ENCODE data around the gene CSTA. TPM values are rescaled to one million over a fixed set of nuclear protein-coding genes. Genes with fewer than 3 reads are reported as not detected.

CSTA gene
- total and polyA plus RNA-seq, 4 donors, result 6.5 to 52.5 (median 31.4) TPM

DNA sequence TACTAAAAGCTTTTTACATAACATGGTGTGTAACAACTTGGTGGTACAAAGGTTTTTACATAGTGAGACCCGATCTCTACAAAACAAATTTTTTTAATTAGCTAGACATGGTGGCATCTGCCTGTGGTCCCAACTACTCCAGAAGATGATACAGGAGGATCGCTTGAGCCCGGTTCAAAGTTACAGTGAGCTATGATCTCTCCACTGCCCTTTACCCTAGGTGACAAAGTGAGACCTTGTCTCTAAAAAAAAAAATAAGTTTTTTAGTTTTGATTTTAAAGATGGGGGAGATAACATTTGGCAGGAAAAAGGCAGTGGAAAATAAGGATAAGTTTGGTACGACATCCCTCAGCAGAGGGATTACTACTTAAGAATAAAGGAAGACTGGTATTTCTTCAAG, 64.8 kb downstream of the CSTA start:
- TF ChIP-seq, protein P1, sequence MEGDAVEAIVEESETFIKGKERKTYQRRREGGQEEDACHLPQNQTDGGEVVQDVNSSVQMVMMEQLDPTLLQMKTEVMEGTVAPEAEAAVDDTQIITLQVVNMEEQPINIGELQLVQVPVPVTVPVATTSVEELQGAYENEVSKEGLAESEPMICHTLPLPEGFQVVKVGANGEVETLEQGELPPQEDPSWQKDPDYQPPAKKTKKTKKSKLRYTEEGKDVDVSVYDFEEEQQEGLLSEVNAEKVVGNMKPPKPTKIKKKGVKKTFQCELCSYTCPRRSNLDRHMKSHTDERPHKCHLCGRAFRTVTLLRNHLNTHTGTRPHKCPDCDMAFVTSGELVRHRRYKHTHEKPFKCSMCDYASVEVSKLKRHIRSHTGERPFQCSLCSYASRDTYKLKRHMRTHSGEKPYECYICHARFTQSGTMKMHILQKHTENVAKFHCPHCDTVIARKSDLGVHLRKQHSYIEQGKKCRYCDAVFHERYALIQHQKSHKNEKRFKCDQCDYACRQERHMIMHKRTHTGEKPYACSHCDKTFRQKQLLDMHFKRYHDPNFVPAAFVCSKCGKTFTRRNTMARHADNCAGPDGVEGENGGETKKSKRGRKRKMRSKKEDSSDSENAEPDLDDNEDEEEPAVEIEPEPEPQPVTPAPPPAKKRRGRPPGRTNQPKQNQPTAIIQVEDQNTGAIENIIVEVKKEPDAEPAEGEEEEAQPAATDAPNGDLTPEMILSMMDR (IDR thresholded peaks at IDR 0.05; ENCODE audit: control extremely low read depth, extremely low read depth), result no peak
- 93 to 97% methylated on average over 4 of the region's 4 CpGs for WGBS, 2 donors
- DNase-seq (no peak), ATAC-seq (ENCODE audit: insufficient read depth, low FRiP score) (no peak)
- Histone ChIP-seq H3K27ac (ENCODE audit: low read depth in 1 of 2, low read length in 1 of 2) (no peak overlapping the region), H3K4me3 (no peak overlapping the region), H3K9me3 (ENCODE audit: control insufficient read depth in 4 of 4, insufficient read depth in 3 of 4, low read length in 3 of 4) (no peaks in the 10 kb centered on the region), H3K4me1 (ENCODE audit: control insufficient read depth in 5 of 5, insufficient read depth in 5 of 5, low read length in 5 of 5) (peaks cover 0 to 27% (median 5%) of the 10 kb centered on the region in 5 donors), H3K36me3 (ENCODE audit: control insufficient read depth in 4 of 4, insufficient read depth in 4 of 4, low read length in 4 of 4) (peaks cover 0 to 5% (median 3%) of the 10 kb centered on the region in 4 donors), H3K9ac (ENCODE audit: insufficient read depth in 1 of 2, low read length in 2 of 2) (no peak overlapping the region), H3K27me3 (ENCODE audit: control insufficient read depth in 3 of 3, insufficient read depth in 3 of 3, low read length in 2 of 3) (no peaks in the 10 kb centered on the region)

DNA sequence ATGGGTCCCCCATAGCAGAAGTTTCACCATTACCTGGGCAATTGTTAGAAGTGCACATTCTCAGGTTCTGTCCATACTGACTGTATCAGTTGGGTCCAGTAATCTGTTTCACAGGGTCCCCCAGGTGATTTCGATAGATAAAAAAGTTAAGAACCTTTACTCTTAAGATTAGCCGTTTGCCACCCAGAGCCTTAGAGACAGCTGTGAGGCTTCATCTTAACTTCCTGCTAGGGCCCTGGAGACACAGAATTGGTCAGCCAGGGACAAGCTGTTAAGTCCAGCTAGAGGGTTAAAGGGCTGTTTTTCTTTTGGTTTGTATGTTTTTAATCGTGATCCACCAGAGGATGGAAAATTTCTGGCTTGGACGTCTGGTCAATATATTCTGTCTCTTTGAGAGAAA, 65.6 kb downstream of the CSTA start:
- no peak for ATAC-seq (ENCODE audit: insufficient read depth, low FRiP score)
- 75% methylated on average over 4 of the region's 4 CpGs for WGBS, 2 donors
- TF ChIP-seq, protein P1 (IDR thresholded peaks at IDR 0.05; ENCODE audit: control extremely low read depth, extremely low read depth), result no peak

More for the DNA sequence above, 65.6 kb downstream of the CSTA start:
- Histone ChIP-seq H3K4me3 (no peak overlapping the region), H3K9ac (ENCODE audit: insufficient read depth in 1 of 2, low read length in 2 of 2) (no peak overlapping the region), H3K27me3 (ENCODE audit: control insufficient read depth in 3 of 3, insufficient read depth in 3 of 3, low read length in 2 of 3) (no peaks in the 10 kb centered on the region), H3K9me3 (ENCODE audit: control insufficient read depth in 4 of 4, insufficient read depth in 3 of 4, low read length in 3 of 4) (no peaks in the 10 kb centered on the region), H3K36me3 (ENCODE audit: control insufficient read depth in 4 of 4, insufficient read depth in 4 of 4, low read length in 4 of 4) (peaks cover 0 to 5% (median 3%) of the 10 kb centered on the region in 4 donors), H3K27ac (ENCODE audit: low read depth in 1 of 2, low read length in 1 of 2) (no peak overlapping the region), H3K4me1 (ENCODE audit: control insufficient read depth in 5 of 5, insufficient read depth in 5 of 5, low read length in 5 of 5) (peaks cover 0 to 27% (median 4%) of the 10 kb centered on the region in 5 donors)
- DNase-seq, result peak; percentile 17 to 64 (median 32)

Other genes with a start within 250 kb of the CSTA start
- under 1 TPM in 1 of 2 donors, not detected in 1; 0.40 TPM for gene CASR, start 141.6 kb upstream of the CSTA start, total RNA-seq
- under 1 TPM; 0.02 TPM for gene CASR, start 141.6 kb upstream of the CSTA start, polyA plus RNA-seq
- 10 to 100 TPM; 17.8 to 20.5 TPM for gene MIX23, start 58.0 kb downstream of the CSTA start, total RNA-seq
- gene MIX23, start 58.0 kb downstream of the CSTA start, polyA plus RNA-seq, result 10 to 100 TPM; 22.3 to 40.4 TPM
- 10 to 100 TPM; 19.2 to 24.8 TPM for gene FAM162A, start 58.9 kb downstream of the CSTA start, total RNA-seq
- gene FAM162A, start 58.9 kb downstream of the CSTA start, polyA plus RNA-seq, result 100 to 1,000 TPM in 1 of 2 donors, 10 to 100 TPM in 1; 40.1 to 111 TPM
- 1 to 10 TPM; 6.3 to 7.5 TPM for gene WDR5B, start 90.8 kb downstream of the CSTA start, total RNA-seq
- 1 to 10 TPM; 2.8 to 3.6 TPM for gene WDR5B, start 90.8 kb downstream of the CSTA start, polyA plus RNA-seq
- gene KPNA1, start 189.7 kb downstream of the CSTA start, total RNA-seq, result 10 to 100 TPM; 38.7 to 55.2 TPM
- 10 to 100 TPM; 10.8 to 19.2 TPM for gene KPNA1, start 189.7 kb downstream of the CSTA start, polyA plus RNA-seq
- 10 to 100 TPM; 31.7 to 48.1 TPM for gene PARP9, start 239.1 kb downstream of the CSTA start, total RNA-seq
- gene PARP9, start 239.1 kb downstream of the CSTA start, polyA plus RNA-seq, result 10 to 100 TPM; 34.9 to 57.0 TPM
- gene DTX3L, start 239.1 kb downstream of the CSTA start, total RNA-seq, result 10 to 100 TPM; 39.0 to 52.0 TPM
- 10 to 100 TPM; 18.7 to 22.3 TPM for gene DTX3L, start 239.1 kb downstream of the CSTA start, polyA plus RNA-seq

Data from lung (tissue), 12 donors.